M059J (cell line): ENCODE measurements around the gene LAPTM4A. TPM values are rescaled to one million over a fixed set of nuclear protein-coding genes. Genes with fewer than 3 reads are reported as not detected.
A peak's percentile ranks its signal among the peaks of the same experiment; 100 is the strongest.
"Not testable (repeated sequence)": the region's sequence is repeated elsewhere in the genome, so short reads cannot be mapped to it uniquely, and the experiment has no call there.

Experiments used
- DNase-seq: peaks from one replicate; pipeline ENCODE4 v3.0.0-alpha.2; 2012; ENCODE audit warnings: low read depth
- total RNA-seq: library from RNA; depleted of rRNA; stranded (reverse); fragments of >200 nt; shearing (Covaris generic); gene quantifications from 2 replicates; pipeline ENCODE4 v1.2.3, GENCODE V29; 2014

Gene LAPTM4A
- total RNA-seq, 1 experiment from 2014 or later, result 211 TPM

DNA sequence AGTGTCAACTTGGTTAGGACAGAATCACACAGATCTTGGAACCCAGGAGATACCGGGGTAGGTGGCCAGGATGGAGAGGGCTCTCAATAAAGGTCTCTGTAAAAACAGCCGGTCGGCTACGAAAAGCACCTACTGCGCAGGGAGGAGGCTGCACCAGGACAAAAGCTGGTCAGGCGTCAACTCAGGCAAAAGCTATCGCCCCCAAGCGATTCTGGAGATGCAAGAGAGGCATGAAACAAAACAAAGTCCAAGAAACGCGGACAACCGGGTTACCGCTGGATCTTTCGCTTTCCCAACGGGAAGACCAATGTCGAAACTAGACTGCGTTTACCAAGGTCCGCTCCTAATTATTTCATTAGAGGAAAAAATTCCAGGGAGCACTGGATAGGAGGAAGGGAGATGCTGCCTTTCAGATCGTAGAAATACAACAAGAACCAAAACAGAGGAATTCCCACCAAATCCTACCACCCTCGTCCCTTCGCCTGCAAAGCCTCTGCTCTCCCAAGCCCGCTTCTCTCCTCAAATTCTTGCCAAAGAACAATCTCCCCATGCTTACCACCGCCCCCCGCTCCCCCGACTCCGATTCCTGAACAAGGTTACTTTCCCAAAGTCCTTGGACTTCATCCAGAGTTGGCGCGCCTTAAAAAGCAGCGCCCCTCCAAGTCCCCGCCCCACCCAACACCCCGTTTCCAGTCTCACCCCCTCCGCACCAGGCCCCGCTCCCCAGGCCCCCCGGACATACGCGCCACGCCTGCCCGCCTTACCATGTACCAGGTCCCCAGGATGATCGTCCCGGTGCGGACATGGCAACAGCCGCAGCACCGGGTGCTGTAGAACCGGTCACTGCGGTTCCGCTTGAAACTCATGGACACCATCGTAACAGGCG lies 539 bp downstream of the LAPTM4A start:
- peak; percentile 80 for DNase-seq

DNA sequence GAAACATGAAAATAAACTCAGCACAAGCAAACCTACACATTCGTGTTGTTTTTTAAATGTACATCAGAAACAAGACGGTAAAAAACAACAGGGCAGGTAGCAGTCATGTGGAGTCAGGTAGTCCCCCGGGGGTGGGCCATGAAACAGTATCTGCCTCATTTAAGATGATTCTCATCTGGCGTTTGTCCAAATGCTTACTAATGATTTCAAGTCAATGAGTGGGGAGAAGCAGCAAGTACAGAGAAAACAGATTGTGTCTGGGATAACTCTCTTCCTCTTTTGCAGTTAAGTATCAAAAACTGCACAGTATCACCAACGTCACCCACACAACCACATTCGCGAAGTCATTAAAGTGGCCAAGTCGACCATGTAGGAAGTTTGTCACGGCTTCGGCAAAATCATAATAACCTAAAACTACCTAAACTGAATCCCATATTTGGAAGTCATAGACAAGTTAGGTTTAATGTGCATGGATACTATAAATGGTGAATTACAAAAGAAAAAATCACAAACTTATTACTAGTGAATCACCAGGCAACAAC lies 1.3 kb downstream of the LAPTM4A start:
- peak; percentile 76 for DNase-seq

DNA sequence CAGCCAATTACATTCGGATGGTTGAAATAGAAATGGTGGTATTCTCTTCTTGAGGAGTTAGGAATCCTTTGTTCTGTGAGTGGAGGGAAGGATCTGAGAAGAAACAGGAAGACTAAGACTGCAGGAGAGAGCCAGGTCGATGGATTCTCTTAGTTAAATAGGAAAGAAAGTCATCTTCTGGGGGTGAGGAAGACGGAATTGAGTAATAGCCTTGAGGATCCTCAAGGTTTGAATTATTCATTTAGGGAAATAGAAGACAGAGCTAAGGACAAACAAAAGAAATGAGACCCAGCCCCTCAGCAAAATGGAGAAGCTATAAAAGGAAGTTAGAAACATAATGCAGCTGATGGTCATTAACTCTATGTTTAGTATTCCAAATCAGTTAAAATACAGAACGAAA lies 1.8 kb downstream of the LAPTM4A start:
- DNase-seq, result peak; percentile 16

DNA sequence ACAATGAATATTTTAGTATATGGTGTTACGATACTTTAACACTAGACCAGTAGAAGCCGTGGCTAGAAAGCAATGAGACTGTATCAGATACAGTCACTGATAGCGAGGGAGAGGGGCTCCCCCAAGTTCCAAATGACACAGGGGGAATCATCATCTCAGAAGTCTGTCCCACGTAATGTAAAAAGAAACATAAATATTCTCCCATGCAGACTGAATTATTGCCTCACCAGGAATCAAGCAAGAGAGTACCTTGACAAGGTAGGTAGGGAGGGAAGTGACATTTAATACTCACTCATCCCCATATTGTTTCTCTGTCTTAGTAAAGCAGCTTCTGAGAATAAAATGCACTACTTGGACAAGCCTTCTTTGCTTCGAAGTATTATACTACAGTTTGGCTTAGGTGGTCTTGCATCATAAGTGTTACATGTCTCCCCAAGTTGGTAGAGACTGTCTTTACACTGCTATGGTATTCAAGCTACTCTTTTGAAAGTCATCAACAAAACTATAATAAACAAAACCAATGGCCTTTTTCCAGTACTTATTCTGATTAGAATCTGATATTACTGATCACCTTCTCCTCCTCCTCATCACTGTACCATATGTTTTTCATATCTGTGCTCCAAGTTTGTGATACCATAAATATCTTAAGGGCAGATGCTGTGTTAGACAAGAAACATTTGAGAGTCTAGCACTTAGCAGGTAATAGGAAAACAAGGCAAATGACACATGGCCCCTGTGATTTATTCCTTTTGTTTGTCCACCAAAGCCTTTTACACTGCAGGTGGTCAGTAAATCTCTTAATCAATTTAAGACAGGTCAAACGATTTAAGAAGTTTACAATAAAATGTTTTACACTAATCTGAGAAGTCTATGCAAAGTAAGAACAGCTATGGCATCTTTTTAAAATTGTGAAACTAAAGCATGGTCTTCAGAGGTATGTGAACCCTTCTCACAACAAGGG lies 2.7 kb downstream of the LAPTM4A start:
- no peak for DNase-seq

DNA sequence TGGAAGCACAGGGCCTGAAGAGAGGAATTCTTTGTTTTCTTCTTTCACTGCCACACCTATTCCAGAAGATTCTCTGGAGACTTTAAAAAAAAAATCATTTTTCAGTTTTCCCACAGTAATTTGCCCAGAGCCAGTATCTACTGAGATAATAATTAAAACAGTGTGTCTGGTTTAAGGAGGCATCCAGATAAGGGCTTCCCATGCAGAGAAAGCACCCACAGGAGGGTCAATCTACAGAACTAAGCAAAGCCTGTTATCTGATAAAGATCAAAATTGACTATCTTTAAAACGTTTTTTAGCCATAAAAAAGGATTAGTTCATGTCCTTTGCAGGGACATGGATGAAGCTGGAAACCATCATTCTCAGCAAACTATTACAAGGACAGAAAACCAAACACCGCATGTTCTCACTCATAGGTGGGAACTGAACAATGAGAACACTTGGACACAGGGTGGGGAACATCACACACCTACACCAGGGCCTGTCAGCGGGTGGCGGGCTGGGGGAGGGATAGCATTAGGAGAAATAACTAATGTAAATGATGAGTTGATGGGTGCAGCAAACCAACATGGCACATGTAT lies 5.6 kb downstream of the LAPTM4A start:
- DNase-seq, result not testable (repeated sequence)

DNA sequence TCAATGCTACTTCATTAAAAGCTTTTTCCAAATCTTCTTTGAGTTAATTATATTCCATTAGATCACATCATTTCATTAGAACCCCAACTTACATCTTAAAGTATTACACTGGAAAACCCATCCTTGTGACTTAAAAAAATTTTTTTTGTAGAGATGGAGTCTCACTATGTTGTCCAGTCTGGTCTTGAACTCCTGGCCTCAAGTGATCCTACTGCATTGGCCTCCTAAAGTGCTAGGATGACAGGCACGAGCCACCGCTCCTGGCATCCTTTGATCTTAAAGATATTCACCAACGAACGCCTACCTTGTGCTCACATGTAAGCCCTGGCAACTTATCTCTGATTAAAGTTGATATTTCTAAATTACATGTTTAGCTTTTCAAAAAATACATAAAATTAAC lies 6.7 kb downstream of the LAPTM4A start:
- DNase-seq, result no peak

DNA sequence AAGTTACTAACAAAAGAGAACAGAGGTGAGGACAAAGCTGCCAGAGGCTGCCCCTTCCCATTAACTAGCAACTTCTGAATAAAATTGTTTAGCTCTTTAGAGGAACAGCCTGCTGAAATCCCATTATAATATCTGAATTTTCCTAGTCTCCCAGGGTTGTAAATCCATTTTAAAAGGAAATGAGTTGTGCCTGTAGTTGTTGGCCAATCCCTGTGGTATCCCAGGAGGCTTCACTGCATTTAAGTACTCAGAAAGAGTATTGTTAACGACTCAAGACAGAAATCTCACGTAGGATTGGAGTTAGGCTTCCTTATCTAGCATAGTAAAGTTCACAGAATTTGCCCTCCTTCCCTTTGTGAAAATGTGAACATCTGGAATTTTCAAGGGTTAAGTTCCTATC lies 8.9 kb downstream of the LAPTM4A start:
- DNase-seq, result no peak

DNA sequence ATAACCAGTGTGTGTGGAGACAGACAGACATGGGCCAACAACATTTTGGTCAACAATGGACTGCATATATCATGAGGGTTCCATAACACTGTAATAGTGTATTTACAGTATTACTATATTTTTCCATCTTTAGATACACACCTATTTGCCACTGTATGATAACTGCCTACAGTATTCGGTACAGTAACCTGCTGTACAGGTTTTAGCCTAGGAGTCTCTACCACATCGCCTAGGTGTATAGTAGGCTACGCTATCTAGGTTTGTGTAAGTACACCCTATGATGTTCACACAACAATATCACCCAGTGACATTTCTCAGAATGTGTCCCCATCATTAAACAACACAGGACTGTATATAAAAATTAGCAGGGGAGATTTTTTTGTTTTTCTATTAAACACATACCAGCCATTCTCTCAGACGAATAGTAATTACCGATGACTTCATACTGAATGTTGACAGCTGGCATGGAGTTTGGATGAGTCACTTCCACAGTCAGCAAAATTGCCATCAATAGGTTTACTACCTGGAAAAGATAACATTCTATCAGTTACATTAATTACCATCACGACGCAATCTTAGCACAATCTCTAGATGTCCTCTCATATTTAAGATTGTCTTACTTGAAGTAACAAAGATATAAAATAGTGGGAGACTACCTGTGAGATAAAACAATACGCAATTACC lies 10.8 kb downstream of the LAPTM4A start:
- peak; percentile 74 for DNase-seq

DNA sequence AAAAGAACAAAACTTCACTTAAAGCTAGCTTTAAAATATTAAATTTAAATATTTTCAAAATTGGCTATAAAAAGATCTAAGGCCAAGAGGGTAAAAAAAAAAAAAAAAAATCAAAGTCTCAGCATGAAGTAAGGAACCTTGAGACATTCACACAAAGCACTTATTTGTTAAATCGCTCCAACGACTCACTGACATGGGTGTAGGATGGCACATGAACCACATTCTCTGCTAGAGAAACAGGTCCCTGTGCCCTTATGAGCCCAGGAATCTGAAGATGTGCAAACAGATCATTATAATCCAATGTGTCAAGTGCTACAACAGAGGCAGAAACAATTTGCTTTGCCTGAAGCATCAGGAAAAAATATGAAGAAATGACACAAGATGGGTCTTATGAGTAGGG lies 13.8 kb downstream of the LAPTM4A start:
- DNase-seq, result no peak

DNA sequence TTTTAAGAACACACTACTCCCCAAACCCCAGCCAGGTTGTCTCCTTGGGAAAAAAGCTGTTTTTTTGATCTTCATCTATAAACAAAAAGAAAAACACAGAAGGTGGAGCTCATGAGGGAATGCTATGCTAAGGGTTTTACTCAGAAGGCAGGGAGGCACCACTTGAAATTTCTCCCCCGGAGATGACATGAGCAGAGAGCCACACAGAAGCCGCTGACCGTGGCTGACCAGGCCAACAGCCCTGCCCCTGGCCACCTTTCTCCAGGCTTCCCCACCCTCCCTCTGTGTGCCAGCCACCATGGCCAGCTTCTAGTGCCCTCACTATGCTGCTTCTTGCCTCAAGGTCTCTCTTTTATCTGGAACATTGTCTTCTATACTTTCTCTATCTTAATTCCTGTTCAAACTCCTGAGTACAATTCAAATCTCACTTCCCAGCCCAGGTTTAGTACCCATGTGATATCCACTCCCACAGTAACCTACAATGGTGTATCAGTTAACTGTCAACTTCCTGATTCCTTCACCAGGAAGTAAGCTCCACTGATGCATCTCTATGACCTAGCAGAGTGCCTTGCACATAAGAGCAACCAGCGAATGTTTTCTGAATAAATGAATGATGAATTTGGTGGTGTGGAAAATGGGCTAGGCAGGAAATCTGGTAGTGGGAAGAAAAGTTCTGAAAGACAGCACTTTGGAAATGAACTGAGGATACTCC lies 15.3 kb downstream of the LAPTM4A start:
- DNase-seq, result no peak

DNA sequence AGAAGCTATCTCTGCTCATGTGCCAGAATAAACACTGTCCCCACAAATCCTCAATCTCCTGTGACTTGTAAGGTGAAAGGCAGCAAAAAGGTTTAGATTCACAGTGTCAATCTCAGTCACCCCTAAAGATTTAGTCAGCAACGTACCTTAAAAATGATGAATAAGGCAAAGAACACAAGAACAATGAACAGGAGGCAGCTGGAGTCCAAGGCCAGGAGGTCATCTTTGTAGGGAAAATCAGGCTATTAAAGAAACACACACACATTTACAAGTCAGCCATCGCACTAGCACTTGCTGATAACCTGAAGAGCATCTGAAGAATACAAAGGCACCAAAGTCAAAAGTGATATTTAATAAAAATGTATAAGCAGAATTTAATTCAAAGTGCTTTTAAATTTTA lies 16.6 kb downstream of the LAPTM4A start:
- DNase-seq, result no peak

DNA sequence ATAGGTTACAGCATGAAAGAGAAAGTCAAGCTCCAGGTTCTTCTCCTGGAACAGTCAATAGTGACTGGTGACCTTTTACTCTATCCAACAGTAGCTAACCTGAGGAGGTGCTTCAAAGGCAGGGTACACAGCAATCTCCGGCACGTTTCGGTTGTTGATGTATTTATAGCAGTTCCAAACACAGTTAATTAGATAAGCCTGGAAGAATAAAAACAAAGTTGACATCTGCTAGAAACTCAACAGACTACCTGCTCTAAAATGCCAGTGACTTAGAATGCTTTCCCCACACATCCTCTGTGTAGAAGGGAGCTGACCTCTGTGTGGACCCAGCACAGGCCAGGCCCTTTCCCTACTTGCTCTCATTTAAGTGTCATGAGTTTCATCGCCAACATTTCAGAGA lies 17.2 kb downstream of the LAPTM4A start:
- DNase-seq, result no peak

DNA sequence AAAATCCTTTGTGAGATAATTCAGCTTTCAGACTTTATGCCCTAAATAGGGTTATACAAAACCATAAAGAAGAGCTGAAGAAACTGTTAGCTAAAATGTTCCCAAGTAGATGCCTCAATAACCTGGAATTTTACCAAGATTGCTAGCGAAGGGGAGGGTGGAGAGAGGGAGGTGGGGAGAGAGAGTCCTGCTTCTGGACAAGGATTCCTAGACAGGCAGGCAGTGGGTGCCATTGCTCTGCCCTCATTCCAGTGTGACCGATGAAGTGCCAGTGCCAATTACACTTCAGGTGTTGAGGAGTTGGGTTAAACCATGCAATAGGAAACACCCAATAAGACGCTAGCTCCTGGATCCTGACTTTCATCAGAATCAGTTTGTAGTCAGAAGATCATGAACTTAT lies 18.1 kb downstream of the LAPTM4A start:
- no peak for DNase-seq

DNA sequence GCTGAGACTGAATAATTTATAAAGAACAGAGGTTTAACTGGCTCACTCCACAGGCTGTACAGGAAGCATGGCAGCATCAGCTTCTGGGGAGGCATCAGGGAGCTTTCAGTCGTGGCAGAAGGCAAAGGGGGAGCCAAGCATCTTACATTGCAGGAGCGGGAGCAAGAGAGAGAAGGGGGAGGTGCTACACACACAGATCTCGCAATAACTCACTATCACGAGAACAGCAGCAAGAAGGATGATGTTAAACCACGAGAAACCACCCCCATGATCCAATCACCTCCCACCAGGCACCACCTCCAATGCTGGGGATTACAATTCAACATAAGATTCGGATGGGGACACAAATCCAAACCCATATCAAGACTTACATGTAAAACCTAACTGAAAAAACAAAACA lies 21.2 kb downstream of the LAPTM4A start:
- no peak for DNase-seq

DNA sequence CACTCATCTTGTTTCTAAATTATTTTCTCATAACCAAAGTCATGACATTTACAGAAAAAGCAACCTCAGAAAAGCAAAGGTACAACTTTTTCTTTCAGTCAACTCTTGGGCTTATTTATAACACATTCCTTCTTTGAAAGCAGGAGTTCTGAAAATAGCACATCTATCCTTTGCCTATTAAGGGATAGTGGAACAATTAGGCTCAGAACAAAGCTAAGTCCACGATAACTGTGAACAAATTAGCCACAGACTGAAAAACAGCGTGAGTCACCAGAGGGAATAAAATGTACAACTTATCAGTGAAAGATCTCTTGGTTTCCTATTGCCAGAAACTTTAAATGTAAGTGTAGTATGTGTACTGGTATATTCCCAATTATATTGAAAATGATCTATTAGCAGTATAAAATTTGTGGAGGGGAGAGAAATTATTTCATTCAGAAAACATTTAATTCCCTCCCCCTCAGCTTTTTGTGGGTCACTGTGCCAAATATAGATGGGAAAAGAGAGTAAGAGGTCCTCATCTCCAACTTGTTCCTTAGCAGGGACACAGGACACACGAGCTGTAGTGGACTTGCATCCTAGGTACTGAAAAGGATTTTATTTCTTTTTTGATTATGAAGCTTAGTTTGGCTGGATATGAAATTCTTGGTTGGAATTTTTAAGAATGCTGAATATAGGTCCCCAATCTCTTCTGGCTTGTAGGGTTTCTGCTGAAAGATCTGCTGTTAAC lies 23.6 kb downstream of the LAPTM4A start:
- DNase-seq, result peak; percentile 71

DNA sequence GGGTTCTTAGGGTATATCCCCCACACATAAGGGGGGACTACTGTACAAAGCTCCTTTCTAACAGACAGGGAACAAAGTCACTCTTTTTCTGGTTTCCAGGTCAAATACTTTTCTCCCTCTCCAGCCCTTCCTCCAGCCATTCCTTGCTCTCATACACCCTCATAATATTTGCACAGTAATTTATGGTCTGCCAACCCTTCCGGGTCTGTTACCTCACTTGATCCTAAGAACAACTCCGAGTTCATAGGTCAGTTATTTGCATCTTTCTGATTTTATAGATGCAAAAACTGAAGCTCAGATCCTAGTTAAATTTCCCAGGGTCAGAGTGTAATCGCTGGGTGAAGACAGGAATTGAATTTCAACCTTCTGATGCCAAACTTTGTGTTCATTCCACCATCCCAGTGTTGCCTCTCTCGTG lies 24.2 kb downstream of the LAPTM4A start:
- peak; percentile 46 for DNase-seq

DNA sequence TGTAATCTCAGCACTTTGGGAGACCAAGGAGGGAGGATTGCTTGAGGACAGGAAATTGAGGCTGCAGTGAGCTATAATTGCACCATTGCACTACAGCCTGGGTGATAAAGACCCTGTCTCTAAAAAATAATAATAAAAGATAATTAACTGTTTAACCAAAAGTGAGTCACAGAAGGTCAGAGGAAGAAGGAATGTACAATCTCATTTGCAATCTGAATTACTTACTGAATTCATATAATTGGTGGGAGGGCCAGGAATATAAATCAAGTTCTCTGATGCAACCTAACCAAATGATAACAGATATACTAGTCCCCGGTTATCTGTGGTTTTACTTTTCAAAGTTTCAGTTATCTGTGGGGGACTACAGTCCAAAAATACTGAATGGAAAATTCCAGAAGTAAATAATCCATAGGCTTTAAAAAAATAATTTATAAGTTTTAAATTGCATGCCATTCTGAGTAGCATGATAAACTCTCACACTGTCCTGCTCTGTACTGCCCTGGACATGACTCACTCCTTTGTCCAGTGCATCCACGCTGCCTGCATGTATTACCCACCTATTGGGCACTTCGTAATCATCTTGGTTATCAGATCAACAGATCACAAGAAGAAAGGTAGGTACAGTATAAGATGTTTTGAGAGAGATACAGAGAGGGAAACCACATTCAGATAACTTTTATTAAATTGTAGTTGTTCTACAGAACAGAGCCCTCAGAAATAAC lies 26.2 kb downstream of the LAPTM4A start:
- DNase-seq, result peak; percentile 78

DNA sequence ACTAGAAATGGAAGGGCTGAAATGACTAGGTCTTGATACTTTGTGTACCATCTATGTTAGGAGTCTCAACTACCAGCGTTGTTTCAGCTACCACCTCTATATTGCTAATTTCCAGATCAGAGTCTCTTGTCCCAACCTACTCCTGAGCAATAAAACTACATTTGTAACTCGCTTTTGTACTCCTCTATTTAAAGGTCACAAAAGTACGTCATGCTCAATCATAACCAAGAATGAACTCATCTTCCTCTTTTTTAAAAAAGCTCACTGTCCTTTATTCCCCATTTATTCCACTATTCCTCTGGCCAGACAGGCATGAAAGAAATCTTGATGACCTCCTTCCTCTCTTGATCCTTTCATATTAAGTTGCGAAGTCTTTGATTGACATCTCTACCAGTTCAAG lies 27.7 kb downstream of the LAPTM4A start:
- DNase-seq, result no peak

DNA sequence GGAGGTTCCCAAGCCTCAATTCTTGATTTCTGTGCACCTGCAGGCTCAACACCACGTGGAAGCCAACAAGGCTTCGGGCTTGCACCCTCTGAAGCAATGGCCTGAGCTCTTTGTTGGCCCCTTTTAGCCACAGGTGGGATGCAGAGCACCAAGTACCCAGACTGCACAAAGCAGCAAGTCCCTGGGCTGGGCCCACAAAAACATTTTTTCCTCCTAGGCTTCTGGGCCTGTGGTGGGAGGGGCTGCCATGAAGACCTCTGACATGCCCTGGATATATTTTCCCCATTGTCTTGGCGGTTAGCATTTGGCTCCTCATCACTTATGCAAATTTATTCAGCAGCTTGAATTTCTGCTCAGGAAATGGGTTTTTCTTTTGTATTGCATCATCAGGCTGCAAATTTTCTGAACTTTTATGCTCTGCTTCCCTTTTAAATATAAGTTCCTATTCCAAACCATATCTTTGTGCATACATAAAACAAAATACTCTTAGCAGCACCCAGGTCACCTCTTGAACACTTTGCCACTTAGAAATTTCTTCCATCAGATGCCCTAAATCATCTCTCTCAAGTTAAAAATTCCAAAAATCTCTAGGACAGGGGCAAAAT lies 29.9 kb downstream of the LAPTM4A start:
- DNase-seq, result no peak
